IMR-90 (cell line): ENCODE data around the gene CLEC20A. TPM values are rescaled to one million over a fixed set of nuclear protein-coding genes. Genes with fewer than 3 reads are reported as not detected.

Source experiments
- ATAC-seq: fragments of 200-7000 bp; cut with Tn5 transposase; 2 replicates; pipeline ENCODE4 v1.9.1; 2020; ENCODE audit warnings: low read depth, mild to moderate bottlenecking, moderate library complexity
- BruUV-seq: library from RNA; stranded (reverse); fragments of 400-500 nt; replicated peaks from 2 replicates; lab custom pipeline; 2021; lab: Mats Ljungman, UMichigan
- CTCF ChIA-PET: fragments of 300-600 bp; formaldehyde crosslinking; extraction: SDS; loops from one replicate; lab custom pipeline; 2021; ENCODE audit warnings: antibody characterized with exemption; lab: Yijun Ruan, JAX
- POLR2A ChIA-PET: fragments of 300-600 bp; sonication (Branson Sonifier 250); formaldehyde crosslinking; loops from one replicate; lab custom pipeline; 2022; ENCODE audit warnings: antibody characterized with exemption; ENCODE audit not compliant: unreplicated experiment; lab: Charles Lee
- DNase-seq: peaks from one replicate; pipeline ENCODE4 v3.0.0; 2013
- H2AFZ ChIP-seq: replicated peaks from 2 replicates; pipeline ENCODE3; 2013; ENCODE audit warnings: low read length, mild to moderate bottlenecking; ENCODE audit not compliant: poor library complexity
- H2AK5ac ChIP-seq: 2 replicates; pipeline ENCODE4 v1.6.1; 2013; ENCODE audit warnings: low read depth, low read length, inconsistent platforms
- H2AK9ac ChIP-seq: replicated peaks from 2 replicates; pipeline ENCODE3; 2013; ENCODE audit warnings: mild to moderate bottlenecking, low read depth, low read length, moderate library complexity; ENCODE audit not compliant: poor library complexity
- H2BK120ac ChIP-seq: 2 replicates; pipeline ENCODE4 v1.6.1; 2013; ENCODE audit warnings: low read depth, low read length, inconsistent platforms
- H2BK15ac ChIP-seq: 3 replicates; pipeline ENCODE4 v1.6.1; 2013; ENCODE audit warnings: low read depth, low read length, inconsistent platforms
- H2BK20ac ChIP-seq: 2 replicates; pipeline ENCODE4 v1.6.1; 2013; ENCODE audit warnings: low read depth, mild to moderate bottlenecking, inconsistent platforms, low read length, moderate library complexity
- H2BK5ac ChIP-seq: 2 replicates; pipeline ENCODE4 v1.6.1; 2013; ENCODE audit warnings: mild to moderate bottlenecking, low read depth, low read length, inconsistent platforms; ENCODE audit not compliant: poor library complexity, severe bottlenecking
- H3K14ac ChIP-seq: replicated peaks from 2 replicates; pipeline ENCODE4 v1.6.1; 2013; ENCODE audit warnings: low read depth, low read length, inconsistent platforms
- H3K18ac ChIP-seq: 2 replicates; pipeline ENCODE4 v1.6.1; 2013; ENCODE audit warnings: low read depth, low read length, control low read depth
- H3K23ac ChIP-seq: 2 replicates; pipeline ENCODE4 v1.6.1; 2013; ENCODE audit warnings: low read depth, low read length, inconsistent platforms
- H3K27ac ChIP-seq: 2 replicates; pipeline ENCODE4 v1.5.1; 2013; ENCODE audit warnings: mild to moderate bottlenecking, control low read depth, low read length; ENCODE audit not compliant: insufficient read depth
- H3K27me3 ChIP-seq: 2 replicates; pipeline ENCODE4 v1.6.1; 2013; ENCODE audit warnings: low read length; ENCODE audit not compliant: control insufficient read depth, insufficient read depth
- H3K36me3 ChIP-seq: 2 replicates; pipeline ENCODE4 v1.6.1; 2013; ENCODE audit warnings: low read length, mixed read lengths; ENCODE audit not compliant: control insufficient read depth, insufficient read depth
- H3K4ac ChIP-seq: 2 replicates; pipeline ENCODE4 v1.6.1; 2013; ENCODE audit warnings: low read depth, low read length, inconsistent platforms
- H3K4me1 ChIP-seq: 2 replicates; pipeline ENCODE4 v1.6.1; 2013; ENCODE audit warnings: low read length, mixed read lengths; ENCODE audit not compliant: control insufficient read depth, insufficient read depth
- H3K4me2 ChIP-seq: 2 replicates; pipeline ENCODE4 v1.6.1; 2013; ENCODE audit warnings: low read depth, mild to moderate bottlenecking, control low read depth, low read length, moderate library complexity
- H3K4me3 ChIP-seq: 2 replicates; pipeline ENCODE4 v1.5.1; 2013; ENCODE audit warnings: low read depth, mild to moderate bottlenecking, control low read depth, low read length, moderate library complexity; ENCODE audit not compliant: insufficient read depth
- H3K56ac ChIP-seq: 2 replicates; pipeline ENCODE4 v1.6.1; 2013; ENCODE audit warnings: low read length, inconsistent platforms; ENCODE audit not compliant: insufficient read depth; ENCODE audit errors: extremely low read depth
- H3K79me1 ChIP-seq, 2 experiments: 2 replicates each; pipeline ENCODE4 v1.6.1; 2013; ENCODE audit warnings: low read length in 2 of 2, inconsistent platforms in 1 of 2, low read depth in 1 of 2
- H3K9ac ChIP-seq: 2 replicates; pipeline ENCODE4 v1.6.1; 2013; ENCODE audit warnings: low read depth, low read length, control low read depth
- H3K9me1 ChIP-seq: 2 replicates; pipeline ENCODE4 v1.6.1; 2013; ENCODE audit warnings: low read length, inconsistent platforms; ENCODE audit not compliant: insufficient read depth
- H3K9me3 ChIP-seq: 2 replicates; pipeline ENCODE4 v1.6.1; 2013; ENCODE audit warnings: low read length; ENCODE audit not compliant: control insufficient read depth, insufficient read depth
- H4K20me1 ChIP-seq: 2 replicates; pipeline ENCODE4 v1.6.1; 2013; ENCODE audit warnings: low read length, inconsistent platforms; ENCODE audit not compliant: insufficient read depth
- H4K5ac ChIP-seq: 2 replicates; pipeline ENCODE4 v1.6.1; 2013; ENCODE audit warnings: mild to moderate bottlenecking, low read depth, low read length, control low read depth
- H4K8ac ChIP-seq, 2 experiments: 2 replicates each; pipeline ENCODE4 v1.6.1; 2013; ENCODE audit warnings: low read depth in 2 of 2, low read length in 2 of 2, control low read depth in 1 of 2, inconsistent platforms in 1 of 2
- H4K91ac ChIP-seq: 2 replicates; pipeline ENCODE4 v1.6.1; 2013; ENCODE audit warnings: low read depth, low read length, inconsistent platforms; ENCODE audit not compliant: insufficient read depth
- CEBPB ChIP-seq: IDR thresholded peaks from 2 replicates; pipeline ENCODE4 v1.6.1; 2012; ENCODE audit warnings: low read depth, low read length, improper control_type of control experiment
- CHD1 ChIP-seq: IDR thresholded peaks from 2 replicates; pipeline ENCODE4 v1.6.1; 2012; ENCODE audit warnings: low read depth, low read length, improper control_type of control experiment
- RCOR1 ChIP-seq: IDR thresholded peaks from 2 replicates; pipeline ENCODE4 v1.6.1; 2012; ENCODE audit warnings: mild to moderate bottlenecking, low read length, improper control_type of control experiment; ENCODE audit not compliant: insufficient replicate concordance
- WGBS, 2 experiments: methylation state at CpG; one replicate each; pipeline versions ENCODE4 v1.1.5 to v1.1.7; 2013; ENCODE audit warnings: missing lambda C conversion rate in 2 of 2; ENCODE audit not compliant: insufficient read length in 1 of 2; ENCODE audit errors: extremely low coverage in 2 of 2; 5-methylcytosine and 5-hydroxymethylcytosine counted together
- dilution Hi-C: fragments of 300-500 bp; cut with HindIII; formaldehyde crosslinking; loops from one replicate; pipeline ENCODE4 v1.14.3; 2018; ENCODE audit warnings: low sequenced_read_pairs; ENCODE audit not compliant: unreplicated experiment
- in situ Hi-C: fragments of 300-500 bp; cut with MboI; formaldehyde crosslinking; loops from 3 replicates; pipeline ENCODE4 v1.14.3; 2019; ENCODE audit warnings: low sequenced_read_pairs, inconsistent platforms, mixed read lengths
- intact Hi-C: fragments of 100-400 bp; cut with micrococcal nuclease; formaldehyde crosslinking; loops from 2 replicates; pipeline ENCODE4 v1.10.0; 2022
- polyA plus RNA-seq, 3 experiments: library from polyadenylated mRNA; depleted of rRNA; stranded (reverse); fragments of >200 nt; gene quantifications; 2 replicates each; pipeline ENCODE4 v1.2.3, GENCODE V29; 2012; ENCODE audit warnings: low replicate concordance in 1 of 3
- total RNA-seq: library from RNA; depleted of rRNA; stranded (reverse); fragments of >200 nt; gene quantifications from 2 replicates; pipeline ENCODE4 v1.2.3, GENCODE V29; 2012

The CLEC20A gene
- total and polyA plus RNA-seq, 2 of the 4 experiments (the other 2 are of a cell fraction): not detected

- peak overlapping the region; percentile 42; the same call in 1 of the 2 replicates for H3K4me2 ChIP-seq
- H3K36me3 ChIP-seq: no peaks in the 10 kb centered on the region
- peaks cover 4% of the 10 kb centered on the region for H3K4me1 ChIP-seq
Observed at GRCh38 chr1:178450871-178451270, 45.9 kb downstream of the CLEC20A start.

More at GRCh38 chr1:178450871-178451270, 45.9 kb downstream of the CLEC20A start:
- no peak overlapping the region for H3K4ac ChIP-seq
- H3K56ac ChIP-seq: no peak overlapping the region
- no peak overlapping the region for H3K14ac ChIP-seq
- no peak overlapping the region for H3K4me3 ChIP-seq
- peak overlapping the region; percentile 76 for H2BK5ac ChIP-seq
- ChIA-PET POLR2A (no interaction called here), CTCF (no interaction called here)
- H2AK9ac ChIP-seq: no peak overlapping the region
- no peak overlapping the region for H2BK120ac ChIP-seq
- no peak overlapping the region for H3K9ac ChIP-seq
- H3K18ac ChIP-seq: no peak overlapping the region
- in situ Hi-C loops: no loop called here
- H3K9me1 ChIP-seq: peaks cover 6% of the 10 kb centered on the region; the same call in 1 of the 2 replicates
- H4K8ac ChIP-seq: no peak overlapping the region
- no peak overlapping the region for H4K5ac ChIP-seq
- ATAC-seq (peak; percentile 21), DNase-seq (peak; percentile 33)
- H4K91ac ChIP-seq: no peak overlapping the region
- no peak overlapping the region for H2AFZ ChIP-seq
- peaks cover 0 to 5% of the 10 kb centered on the region in 2 experiments; a peak in 1 of 4 replicates for H3K79me1 ChIP-seq
- H3K23ac ChIP-seq: peak overlapping the region; percentile 33; the same call in 1 of the 2 replicates
- no TSS peak for BruUV-seq
- no peak overlapping the region for H2AK5ac ChIP-seq
- dilution Hi-C loops: no loop called here
- intact Hi-C loops: loop anchor here (5.0 kb wide), 1 partner anchor 34 kb away; no protein-coding TSS in a partner anchor
- no peak overlapping the region for H2BK20ac ChIP-seq
- no CpG with 5 or more reads among the region's 6 CpGs for WGBS, 2 experiments
- no peak overlapping the region for H3K27ac ChIP-seq
- TF ChIP-seq RCOR1: no peak
- peak; percentile 91 for TF ChIP-seq CEBPB
- no peak for TF ChIP-seq CHD1
- no peak overlapping the region for H2BK15ac ChIP-seq
- H4K20me1 ChIP-seq: no peaks in the 10 kb centered on the region
- H3K27me3 ChIP-seq: no peaks in the 10 kb centered on the region
- H3K9me3 ChIP-seq: no peaks in the 10 kb centered on the region
